ENCODE data around the gene FIGNL2. TPM values are rescaled to one million over a fixed set of nuclear protein-coding genes. Genes with fewer than 3 reads are reported as not detected.

FIGNL2 gene
- total and polyA plus RNA-seq, 2 experiments from 2014 or later: 0.13 to 0.32 TPM

DNA sequence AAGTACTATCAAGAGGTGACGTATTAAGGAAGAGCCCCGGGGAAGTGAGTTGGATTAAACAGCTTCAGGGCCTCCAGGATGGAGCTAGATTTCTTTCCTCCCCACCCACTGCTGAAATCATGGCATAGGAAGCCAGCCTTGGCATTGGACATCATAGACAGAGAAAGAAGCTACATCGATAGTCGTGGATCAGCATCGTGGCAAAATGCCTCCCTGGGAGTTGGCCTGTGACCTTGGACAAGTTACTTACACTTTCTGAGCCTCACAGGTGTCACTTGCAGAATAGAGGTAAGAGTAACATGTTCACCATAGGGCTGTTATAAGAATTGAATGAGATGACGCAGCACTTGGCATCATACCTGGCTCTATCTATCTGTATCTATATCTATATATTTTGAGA is 45.3 kb upstream of the FIGNL2 start:
- WGBS, 2 experiments (ENCODE audit: low coverage in 1 of 2, low lambda C conversion rate in 2 of 2, missing lambda C conversion rate in 2 of 2): 74 to 75% methylated on average over 6 of the region's 6 CpGs
- H2AFZ ChIP-seq: no peak overlapping the region
- H3K4me2 ChIP-seq (ENCODE audit: unreplicated experiment): no peak overlapping the region
- H3K9me2 ChIP-seq (ENCODE audit: insufficient read depth): no peaks in the 10 kb centered on the region
- in situ Hi-C loops (cut with MboI): no loop called here
- no peaks in the 10 kb centered on the region for H3K27me3 ChIP-seq (replicated peaks; ENCODE audit: insufficient read depth)
- no peaks in the 10 kb centered on the region for H3K36me3 ChIP-seq (ENCODE audit: low read depth)
- no peaks in the 10 kb centered on the region for H3K9me3 ChIP-seq (ENCODE audit: low read depth)
- DNase-seq: no peak
- no peak for TF ChIP-seq EZH2 (IDR thresholded peaks at IDR 0.05; ENCODE audit: insufficient read depth, poor library complexity, severe bottlenecking)
- TF ChIP-seq EZH2phosphoT487 (IDR thresholded peaks at IDR 0.05; ENCODE audit: insufficient read depth, low read depth): no peak
- H3K79me2 ChIP-seq (ENCODE audit: insufficient read depth): no peaks in the 10 kb centered on the region
- H3F3A ChIP-seq (ENCODE audit: insufficient read depth): no peaks in the 10 kb centered on the region
- no peak overlapping the region for H3K9ac ChIP-seq
- peaks cover 22% of the 10 kb centered on the region for H3K4me1 ChIP-seq (ENCODE audit: insufficient read depth)
- no peak overlapping the region for H3K27ac ChIP-seq
- H4K20me1 ChIP-seq (ENCODE audit: insufficient read depth): no peaks in the 10 kb centered on the region
- H3K4me3 ChIP-seq: no peak overlapping the region

DNA sequence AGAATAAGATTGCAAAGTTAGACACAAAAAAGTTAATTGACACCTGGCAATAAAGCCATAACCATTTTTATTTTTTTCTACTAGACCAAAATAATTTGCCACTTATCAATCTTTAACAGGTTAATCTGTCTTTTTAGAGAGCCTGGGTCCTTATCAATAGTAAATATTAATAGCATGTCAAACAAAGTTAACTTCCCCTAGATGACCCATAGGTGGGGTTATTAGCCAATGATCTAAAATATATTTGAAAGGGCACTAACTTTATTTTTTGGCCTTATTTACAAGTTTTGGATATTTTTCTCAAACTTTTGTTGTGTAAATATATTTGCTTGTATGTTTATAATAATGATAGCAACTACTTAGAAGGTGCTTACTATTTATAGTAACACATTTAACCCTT is 43.3 kb upstream of the FIGNL2 start:
- Histone ChIP-seq H2AFZ (no peak overlapping the region), H3K9ac (no peak overlapping the region), H3F3A (ENCODE audit: insufficient read depth) (0 out of 2 replicates have a peak, but pooled peaks cover 4% of the 10 kb centered on the region), H3K9me2 (ENCODE audit: insufficient read depth) (no peaks in the 10 kb centered on the region), H3K9me3 (ENCODE audit: low read depth) (no peaks in the 10 kb centered on the region), H3K4me3 (no peak overlapping the region), H3K36me3 (ENCODE audit: low read depth) (no peaks in the 10 kb centered on the region), H4K20me1 (ENCODE audit: insufficient read depth) (no peaks in the 10 kb centered on the region), H3K79me2 (ENCODE audit: insufficient read depth) (no peaks in the 10 kb centered on the region), H3K27ac (no peak overlapping the region), H3K4me2 (ENCODE audit: unreplicated experiment) (no peak overlapping the region), H3K27me3 (replicated peaks; ENCODE audit: insufficient read depth) (no peaks in the 10 kb centered on the region), H3K4me1 (ENCODE audit: insufficient read depth) (peaks cover 7% of the 10 kb centered on the region)
- TF ChIP-seq EZH2phosphoT487 (IDR thresholded peaks at IDR 0.05; ENCODE audit: insufficient read depth, low read depth) (no peak), EZH2 (IDR thresholded peaks at IDR 0.05; ENCODE audit: insufficient read depth, poor library complexity, severe bottlenecking) (no peak)
- in situ Hi-C loops (cut with MboI): no loop called here
- peak; percentile 57 for DNase-seq

DNA sequence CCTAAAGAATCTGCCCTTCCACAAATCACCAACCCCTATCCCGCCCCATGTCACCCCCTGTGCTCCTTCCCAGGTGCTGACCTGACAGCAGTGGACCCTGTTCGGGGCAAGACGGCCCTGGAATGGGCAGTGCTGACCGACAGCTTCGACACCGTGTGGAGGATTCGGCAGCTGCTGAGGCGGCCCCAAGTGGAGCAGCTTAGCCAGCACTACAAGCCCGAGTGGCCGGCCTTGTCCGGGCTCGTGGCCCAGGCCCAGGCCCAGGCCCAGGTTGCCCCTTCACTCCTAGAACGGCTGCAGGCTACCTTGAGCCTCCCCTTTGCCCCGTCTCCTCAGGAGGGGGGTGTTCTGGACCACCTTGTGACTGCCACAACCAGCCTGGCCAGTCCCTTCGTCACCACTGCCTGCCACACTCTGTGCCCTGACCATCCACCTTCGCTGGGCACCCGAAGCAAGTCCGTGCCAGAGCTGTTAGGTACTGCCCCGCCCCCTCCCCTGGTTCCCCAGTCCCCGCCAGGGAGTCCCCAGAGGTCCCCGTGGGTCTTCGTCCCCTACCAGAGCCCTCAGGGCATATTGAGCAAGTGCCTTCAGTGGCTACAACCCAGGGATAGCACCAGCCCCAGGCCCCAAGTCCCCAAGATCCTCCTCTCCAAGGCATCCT is 42.1 kb upstream of the FIGNL2 start:
- H3K4me1 ChIP-seq (ENCODE audit: insufficient read depth): peaks cover 15% of the 10 kb centered on the region
- no peaks in the 10 kb centered on the region for H3K27me3 ChIP-seq (replicated peaks; ENCODE audit: insufficient read depth)
- no peaks in the 10 kb centered on the region for H3K36me3 ChIP-seq (ENCODE audit: low read depth)
- no peak overlapping the region for H3K9ac ChIP-seq
- no peak overlapping the region for H3K4me2 ChIP-seq (ENCODE audit: unreplicated experiment)
- no peaks in the 10 kb centered on the region for H3K79me2 ChIP-seq (ENCODE audit: insufficient read depth)
- in situ Hi-C loops (cut with MboI): no loop called here
- no peaks in the 10 kb centered on the region for H3K9me2 ChIP-seq (ENCODE audit: insufficient read depth)
- DNase-seq: no peak
- no peaks in the 10 kb centered on the region for H3K9me3 ChIP-seq (ENCODE audit: low read depth)
- no peaks in the 10 kb centered on the region for H4K20me1 ChIP-seq (ENCODE audit: insufficient read depth)
- TF ChIP-seq EZH2phosphoT487 (IDR thresholded peaks at IDR 0.05; ENCODE audit: insufficient read depth, low read depth): no peak
- TF ChIP-seq EZH2 (IDR thresholded peaks at IDR 0.05; ENCODE audit: insufficient read depth, poor library complexity, severe bottlenecking): no peak
- H3F3A ChIP-seq (ENCODE audit: insufficient read depth): peaks cover 12% of the 10 kb centered on the region
- no peak overlapping the region for H3K27ac ChIP-seq
- no peak overlapping the region for H2AFZ ChIP-seq
- WGBS, 2 experiments (ENCODE audit: low coverage in 1 of 2, low lambda C conversion rate in 2 of 2, missing lambda C conversion rate in 2 of 2): 86% methylated on average over 18 to 22 of the region's 22 CpGs
- no peak overlapping the region for H3K4me3 ChIP-seq

GRCh38 chr12:51890133-51890464 is 41.6 kb upstream of the FIGNL2 start:
- Histone ChIP-seq H3K27ac (no peak overlapping the region), H4K20me1 (ENCODE audit: insufficient read depth) (no peaks in the 10 kb centered on the region), H2AFZ (no peak overlapping the region), H3K79me2 (ENCODE audit: insufficient read depth) (no peaks in the 10 kb centered on the region), H3K4me2 (ENCODE audit: unreplicated experiment) (no peak overlapping the region), H3K9me3 (ENCODE audit: low read depth) (no peaks in the 10 kb centered on the region), H3K9me2 (ENCODE audit: insufficient read depth) (no peaks in the 10 kb centered on the region), H3K4me1 (ENCODE audit: insufficient read depth) (peaks cover 13% of the 10 kb centered on the region), H3K36me3 (ENCODE audit: low read depth) (no peaks in the 10 kb centered on the region), H3F3A (ENCODE audit: insufficient read depth) (peaks cover 17% of the 10 kb centered on the region), H3K4me3 (no peak overlapping the region), H3K27me3 (replicated peaks; ENCODE audit: insufficient read depth) (no peaks in the 10 kb centered on the region), H3K9ac (no peak overlapping the region)
- in situ Hi-C loops (cut with MboI): no loop called here
- no peak for DNase-seq
- 97 to 100% methylated on average over 2 of the region's 2 CpGs for WGBS, 2 experiments (ENCODE audit: low coverage in 1 of 2, low lambda C conversion rate in 2 of 2, missing lambda C conversion rate in 2 of 2)
- TF ChIP-seq EZH2 (IDR thresholded peaks at IDR 0.05; ENCODE audit: insufficient read depth, poor library complexity, severe bottlenecking): no peak
- no peak for TF ChIP-seq EZH2phosphoT487 (IDR thresholded peaks at IDR 0.05; ENCODE audit: insufficient read depth, low read depth)
